C4-2B (cell line): Measurements from ENCODE around the gene RASAL2.
A peak's percentile ranks its signal among the peaks of the same experiment; 100 is the strongest.

ENCODE experiments used
- H3K27ac ChIP-seq: fragments of 450-650 bp; 2 replicates; pipeline ENCODE4 v1.5.1; 2017
- ZFX ChIP-seq: fragments of 450-650 bp; IDR thresholded peaks from 2 replicates; pipeline ENCODE4 v1.6.1; 2017
- TF ChIP-seq, protein P1 (sequence below): fragments of 450-650 bp; conservative IDR thresholded peaks from 2 replicates; pipeline ENCODE4 v1.5.1; 2017; ENCODE audit warnings: mild to moderate bottlenecking

Gene RASAL2

DNA sequence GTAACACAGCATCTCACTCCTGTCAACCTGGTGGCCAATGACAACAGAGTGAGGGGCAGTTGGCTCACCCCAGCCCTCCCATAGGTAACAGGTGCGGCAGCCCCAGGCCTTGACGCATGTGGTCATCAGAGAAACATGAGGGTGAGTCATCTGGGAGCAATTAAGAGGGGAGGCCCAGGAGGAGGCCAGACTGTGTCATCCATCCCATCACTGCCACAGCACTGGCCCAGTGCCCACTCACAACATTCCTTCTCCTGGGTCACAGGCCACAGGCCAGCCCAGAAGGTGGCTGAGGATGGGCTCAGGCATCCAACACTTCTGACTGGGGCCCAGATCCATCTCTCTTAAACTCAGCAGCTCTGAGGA, 436.1 kb downstream of the RASAL2 start:
- TF ChIP-seq ZFX: no peak
- TF ChIP-seq, protein P1, sequence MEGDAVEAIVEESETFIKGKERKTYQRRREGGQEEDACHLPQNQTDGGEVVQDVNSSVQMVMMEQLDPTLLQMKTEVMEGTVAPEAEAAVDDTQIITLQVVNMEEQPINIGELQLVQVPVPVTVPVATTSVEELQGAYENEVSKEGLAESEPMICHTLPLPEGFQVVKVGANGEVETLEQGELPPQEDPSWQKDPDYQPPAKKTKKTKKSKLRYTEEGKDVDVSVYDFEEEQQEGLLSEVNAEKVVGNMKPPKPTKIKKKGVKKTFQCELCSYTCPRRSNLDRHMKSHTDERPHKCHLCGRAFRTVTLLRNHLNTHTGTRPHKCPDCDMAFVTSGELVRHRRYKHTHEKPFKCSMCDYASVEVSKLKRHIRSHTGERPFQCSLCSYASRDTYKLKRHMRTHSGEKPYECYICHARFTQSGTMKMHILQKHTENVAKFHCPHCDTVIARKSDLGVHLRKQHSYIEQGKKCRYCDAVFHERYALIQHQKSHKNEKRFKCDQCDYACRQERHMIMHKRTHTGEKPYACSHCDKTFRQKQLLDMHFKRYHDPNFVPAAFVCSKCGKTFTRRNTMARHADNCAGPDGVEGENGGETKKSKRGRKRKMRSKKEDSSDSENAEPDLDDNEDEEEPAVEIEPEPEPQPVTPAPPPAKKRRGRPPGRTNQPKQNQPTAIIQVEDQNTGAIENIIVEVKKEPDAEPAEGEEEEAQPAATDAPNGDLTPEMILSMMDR: no peak
- H3K27ac ChIP-seq: no peak overlapping the region

DNA sequence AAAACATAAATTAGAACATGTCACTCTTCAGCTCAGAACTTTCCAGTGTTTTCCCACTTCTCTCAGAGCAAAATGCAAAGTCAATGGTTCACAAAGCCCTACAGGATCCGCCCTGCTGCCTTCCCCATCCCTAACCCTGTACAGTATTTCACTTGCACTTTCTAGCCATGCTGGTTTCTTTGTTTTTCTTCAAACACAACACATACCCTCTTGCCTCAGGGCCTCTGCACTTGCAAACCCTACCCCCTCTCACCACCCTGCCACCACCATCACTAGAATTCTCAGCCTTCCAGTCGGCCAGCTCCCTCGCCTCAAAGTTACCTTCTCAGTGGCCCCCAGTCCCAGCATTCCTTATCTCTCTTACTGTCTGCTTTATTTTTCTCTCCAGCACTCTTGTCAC, 436.6 kb downstream of the RASAL2 start:
- TF ChIP-seq, protein P1: no peak
- TF ChIP-seq ZFX: no peak
- no peak overlapping the region for H3K27ac ChIP-seq

DNA sequence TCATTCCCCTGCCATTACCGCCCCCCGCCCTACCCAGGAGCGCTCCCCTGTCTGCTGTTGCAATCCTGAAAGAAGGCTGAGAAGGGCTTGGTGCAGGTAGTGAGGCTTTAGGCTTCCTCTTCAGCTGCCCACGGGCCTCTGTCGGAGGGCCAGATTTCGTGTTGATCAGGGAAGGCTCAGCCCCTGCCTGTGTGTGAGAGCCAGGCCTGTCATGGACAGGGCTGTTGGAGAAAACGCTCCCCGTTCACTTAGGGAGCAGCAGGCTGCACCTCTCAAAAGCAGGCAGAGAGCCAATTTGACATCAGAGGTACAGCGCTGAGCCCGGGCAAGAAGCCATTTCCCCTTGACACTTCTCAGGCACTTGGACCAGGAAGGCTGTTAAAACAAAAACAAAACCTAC, 438.0 kb downstream of the RASAL2 start:
- TF ChIP-seq ZFX: no peak
- TF ChIP-seq, protein P1: no peak
- no peak overlapping the region for H3K27ac ChIP-seq

DNA sequence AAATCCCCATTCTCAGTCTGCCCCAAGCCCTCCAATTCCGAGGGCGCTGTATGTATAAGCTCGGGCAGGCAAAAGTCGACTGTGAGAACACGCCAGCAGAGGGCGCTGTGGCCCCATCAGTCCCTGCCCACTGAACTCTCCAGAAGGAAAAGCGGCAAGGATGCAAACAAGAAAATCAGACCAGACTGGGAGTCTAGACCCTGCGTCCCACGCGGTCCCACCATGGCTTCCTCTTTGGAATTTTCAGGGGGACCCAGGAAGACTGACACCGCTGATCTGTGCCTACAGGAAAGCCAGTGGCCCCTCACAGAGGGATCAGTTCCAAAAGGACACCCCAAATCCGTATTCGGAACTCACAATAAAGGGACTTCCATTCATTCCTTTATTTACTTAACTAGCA, 438.5 kb downstream of the RASAL2 start:
- H3K27ac ChIP-seq: no peak overlapping the region
- TF ChIP-seq ZFX: no peak
- TF ChIP-seq, protein P1: peak; percentile 94

DNA sequence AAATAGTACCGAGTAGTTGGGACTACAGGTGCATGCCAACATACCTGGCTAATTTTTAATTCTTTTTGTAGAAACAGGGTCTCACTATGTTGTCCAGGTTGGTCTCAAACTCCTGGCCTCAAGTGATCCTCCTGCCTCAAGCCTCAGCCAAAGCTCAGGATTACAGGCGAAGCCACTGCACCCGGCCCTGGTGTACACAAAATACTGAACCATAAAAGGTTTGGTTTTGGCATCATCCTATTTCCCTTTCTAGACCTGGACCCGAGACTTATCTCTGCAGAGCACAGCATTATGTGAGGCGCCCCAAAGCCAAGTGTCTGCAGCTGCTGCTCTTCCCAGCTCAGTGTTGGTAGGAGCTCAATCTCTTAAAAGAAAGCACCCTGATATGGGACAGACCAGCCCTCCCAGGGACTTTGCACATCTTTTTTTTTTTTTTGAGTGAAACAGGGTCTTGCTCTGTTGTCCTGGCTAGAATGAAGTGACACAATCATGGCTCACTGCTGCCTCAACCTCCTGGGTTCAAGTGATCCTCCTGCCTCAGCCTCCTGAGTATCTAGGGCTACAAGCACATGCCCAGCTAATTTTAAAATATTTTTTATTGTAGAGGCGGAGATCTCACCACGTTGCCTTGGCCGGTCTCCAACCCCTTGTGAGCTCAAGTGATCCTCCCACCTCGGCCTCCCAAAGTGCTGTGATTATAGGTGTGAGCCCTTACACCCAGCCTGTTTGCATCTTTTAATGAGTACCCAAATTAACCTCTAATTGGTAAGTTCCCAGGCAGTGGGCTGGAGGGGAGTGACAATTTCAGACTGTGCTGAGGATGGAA, 439.4 kb downstream of the RASAL2 start:
- no peak overlapping the region for H3K27ac ChIP-seq

More for the DNA sequence above, 439.4 kb downstream of the RASAL2 start:
- no peak for TF ChIP-seq ZFX
- TF ChIP-seq, protein P1: no peak
